GM19238 (cell line): ENCODE measurements around the gene CABCOCO1.

ENCODE experiments used
- DNase-seq: peaks from one replicate; pipeline ENCODE4 v3.0.0; 2011; ENCODE audit warnings: low spot score; ENCODE audit not compliant: insufficient read length

The CABCOCO1 gene

DNA sequence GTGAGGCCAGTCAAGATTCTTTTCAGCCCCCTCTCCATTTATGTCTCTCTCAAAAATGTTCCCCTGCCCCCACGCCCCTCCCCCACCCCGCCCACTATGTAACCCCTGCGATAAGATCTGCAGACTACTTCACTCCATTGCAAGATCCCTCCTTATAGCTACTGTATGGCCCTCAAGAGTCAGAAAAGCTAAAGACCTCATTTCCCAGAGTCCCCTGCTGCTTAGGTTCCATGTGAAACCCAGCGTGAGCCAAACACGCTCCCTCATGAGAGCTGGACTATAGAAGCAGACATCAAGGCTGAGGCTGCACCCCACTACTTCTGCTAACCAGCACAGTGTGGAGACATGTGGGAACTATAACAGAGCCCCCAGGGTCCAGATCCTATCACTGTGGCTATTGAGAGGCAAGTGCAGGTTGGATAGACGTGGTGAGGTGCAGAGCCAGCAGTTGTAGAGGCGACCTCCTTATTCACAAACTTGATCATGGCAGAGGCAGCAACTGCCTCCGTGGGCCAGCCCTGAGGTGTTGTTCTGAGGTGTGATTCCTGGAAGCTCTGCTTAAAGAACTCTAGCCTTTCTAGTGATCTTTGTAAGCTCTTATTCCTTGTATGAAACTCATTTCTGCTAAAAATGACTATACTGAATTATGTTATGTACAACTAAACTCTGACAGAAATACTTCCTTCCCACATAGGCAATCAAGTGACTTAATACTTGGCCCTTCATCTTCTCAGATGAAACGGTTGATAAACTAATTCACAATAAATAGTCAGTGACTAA is 121.8 kb downstream of the CABCOCO1 start:
- no peak for DNase-seq

DNA sequence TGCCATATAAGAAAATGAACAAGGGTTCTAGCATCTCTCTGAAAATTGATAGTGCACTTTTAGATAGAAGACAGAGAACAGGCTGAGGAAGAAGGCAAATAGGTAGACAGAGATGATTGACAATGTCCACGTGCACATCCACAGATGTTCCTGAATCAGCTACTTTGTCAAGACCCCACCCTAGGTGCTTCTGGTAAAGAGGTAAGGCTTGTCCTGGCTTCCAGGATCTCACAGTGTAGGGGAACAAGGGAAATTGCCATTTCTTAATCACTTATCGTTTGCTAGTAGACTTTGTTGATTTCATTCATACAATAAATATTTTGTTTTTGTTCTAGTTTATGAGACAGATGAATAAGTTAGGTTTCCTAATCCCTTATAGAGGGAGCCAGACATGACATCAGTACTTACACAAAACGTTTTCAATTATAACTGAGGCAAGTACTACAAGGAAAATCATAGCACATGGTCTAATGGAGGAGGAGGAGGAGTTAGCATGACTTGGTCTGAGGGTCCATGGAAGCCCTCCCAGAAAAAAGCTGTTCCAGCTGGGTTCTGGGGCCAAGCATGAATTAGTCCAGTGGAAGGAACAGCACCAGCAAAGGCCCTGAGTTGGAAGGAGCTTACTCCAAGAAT is 122.9 kb downstream of the CABCOCO1 start:
- DNase-seq = no peak

DNA sequence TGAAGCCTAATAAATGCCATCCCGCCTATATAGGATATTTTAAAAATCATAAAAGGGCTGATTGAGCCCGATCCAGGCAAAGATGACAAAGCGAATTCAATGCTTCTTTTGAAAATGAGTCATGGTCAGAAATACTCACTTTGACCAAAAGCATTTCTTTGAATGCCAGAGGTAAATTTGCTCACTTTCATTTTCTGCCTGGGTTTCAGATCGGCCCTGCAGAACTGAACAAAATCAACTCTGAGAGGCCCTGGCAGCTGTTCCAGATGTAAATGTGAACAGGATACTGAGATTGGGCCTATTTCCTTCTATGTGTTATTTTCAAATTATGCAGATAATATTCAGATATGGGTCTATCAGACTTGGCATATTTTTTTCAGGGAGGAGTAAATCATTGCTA is 124.0 kb downstream of the CABCOCO1 start:
- DNase-seq = peak; percentile 40

DNA sequence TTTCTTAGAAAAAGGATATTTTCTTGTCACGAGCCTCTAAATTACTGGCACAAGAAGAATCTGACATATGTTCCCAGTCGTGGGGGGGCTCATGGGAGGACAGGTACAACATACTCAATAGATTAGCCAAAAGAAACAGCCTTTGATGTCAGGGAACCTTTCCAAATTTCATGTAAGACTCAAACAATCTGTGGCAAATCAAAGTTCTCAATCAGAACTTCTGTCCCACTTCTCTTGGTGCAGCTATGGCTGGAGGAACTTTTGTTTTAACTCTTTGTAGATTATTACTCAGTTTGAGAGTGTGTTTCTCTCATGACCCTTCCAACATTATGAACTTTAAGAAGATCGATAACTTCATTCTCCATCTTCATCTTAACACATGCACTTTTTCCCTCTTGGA is 124.4 kb downstream of the CABCOCO1 start:
- DNase-seq = no peak

DNA sequence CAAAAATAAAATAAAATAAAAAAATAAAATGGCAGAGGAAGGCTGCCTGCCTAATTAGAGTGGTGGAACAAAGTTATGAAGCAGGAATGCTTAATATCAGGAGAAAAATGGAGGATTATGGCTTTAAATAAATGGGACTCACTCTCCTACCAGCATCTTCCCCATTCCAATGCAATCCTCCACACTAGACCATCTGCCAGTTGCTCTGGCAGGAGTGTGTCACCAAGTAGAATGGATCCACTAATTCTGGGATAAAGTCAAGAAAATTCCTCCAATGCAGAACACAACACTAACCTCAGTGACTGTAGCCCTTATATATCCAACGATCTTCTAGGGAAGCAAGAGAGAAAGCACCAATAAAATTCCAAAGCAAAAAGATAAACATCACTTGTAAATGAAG is 126.3 kb downstream of the CABCOCO1 start:
- DNase-seq = no peak

DNA sequence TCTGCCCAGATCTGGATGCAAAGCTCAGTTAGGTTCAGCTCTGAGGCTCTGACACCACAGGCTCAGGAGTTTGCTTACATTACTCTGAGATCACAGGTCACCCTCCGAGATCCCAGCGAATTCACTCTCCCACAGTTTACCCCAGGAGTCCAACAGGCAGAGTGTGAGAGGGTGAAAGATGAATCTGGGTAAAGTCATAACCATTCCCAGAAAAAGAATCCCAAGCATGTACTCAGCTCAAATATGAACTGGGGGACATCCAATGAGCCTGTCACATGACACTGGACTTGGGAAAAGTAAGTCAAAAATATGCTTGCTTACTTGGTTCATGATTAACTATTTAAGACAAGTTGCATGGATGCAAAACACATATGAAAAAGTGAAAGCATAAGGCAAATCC is 128.5 kb downstream of the CABCOCO1 start:
- no peak for DNase-seq

DNA sequence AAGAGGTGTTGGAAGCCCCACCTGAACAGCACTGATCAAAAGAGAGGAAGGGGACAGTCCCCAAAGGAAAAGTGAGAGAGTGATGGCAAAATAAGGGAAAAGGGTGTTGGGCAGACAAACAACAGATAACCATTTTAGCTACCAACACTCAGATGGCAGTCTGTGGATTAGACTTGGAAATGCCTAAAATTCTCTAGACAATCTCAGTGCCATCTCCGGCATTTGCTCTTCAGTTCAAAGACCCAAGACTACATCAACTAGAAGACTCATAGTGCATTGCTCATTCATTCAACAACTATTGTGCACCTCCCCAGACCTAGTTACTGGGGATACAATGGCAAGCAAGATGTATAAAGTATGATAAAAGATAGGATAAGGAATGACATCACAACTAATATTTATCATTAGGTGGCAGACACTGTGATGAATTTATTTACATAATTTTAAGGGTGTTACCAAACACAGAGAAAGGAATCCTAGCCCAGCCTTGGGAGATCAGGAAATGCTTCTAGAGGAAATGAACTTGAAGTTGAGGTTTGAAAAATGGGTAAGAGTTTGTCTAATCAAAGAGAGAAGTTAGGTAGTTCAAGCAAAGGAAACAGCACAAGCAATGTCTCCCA is 129.5 kb downstream of the CABCOCO1 start:
- DNase-seq = no peak

DNA sequence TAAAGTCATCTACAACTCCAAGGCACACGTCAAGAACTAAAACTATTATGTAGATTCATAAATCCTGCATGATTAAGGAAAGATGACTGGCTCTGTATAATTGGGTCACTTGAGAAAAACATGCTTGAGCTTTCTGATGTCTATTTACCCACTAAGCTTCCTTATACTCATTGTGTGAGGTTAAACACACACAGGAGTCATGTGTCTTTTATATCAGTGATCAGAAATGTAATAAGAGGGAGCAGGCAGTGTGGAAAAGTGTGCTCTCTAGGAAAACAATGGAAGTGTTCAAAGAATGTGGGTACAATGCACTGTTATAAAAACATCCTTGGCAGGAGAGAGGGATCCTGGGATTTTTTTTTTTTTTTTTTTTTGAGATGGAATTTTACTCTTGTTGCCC is 130.2 kb downstream of the CABCOCO1 start:
- DNase-seq = no peak

DNA sequence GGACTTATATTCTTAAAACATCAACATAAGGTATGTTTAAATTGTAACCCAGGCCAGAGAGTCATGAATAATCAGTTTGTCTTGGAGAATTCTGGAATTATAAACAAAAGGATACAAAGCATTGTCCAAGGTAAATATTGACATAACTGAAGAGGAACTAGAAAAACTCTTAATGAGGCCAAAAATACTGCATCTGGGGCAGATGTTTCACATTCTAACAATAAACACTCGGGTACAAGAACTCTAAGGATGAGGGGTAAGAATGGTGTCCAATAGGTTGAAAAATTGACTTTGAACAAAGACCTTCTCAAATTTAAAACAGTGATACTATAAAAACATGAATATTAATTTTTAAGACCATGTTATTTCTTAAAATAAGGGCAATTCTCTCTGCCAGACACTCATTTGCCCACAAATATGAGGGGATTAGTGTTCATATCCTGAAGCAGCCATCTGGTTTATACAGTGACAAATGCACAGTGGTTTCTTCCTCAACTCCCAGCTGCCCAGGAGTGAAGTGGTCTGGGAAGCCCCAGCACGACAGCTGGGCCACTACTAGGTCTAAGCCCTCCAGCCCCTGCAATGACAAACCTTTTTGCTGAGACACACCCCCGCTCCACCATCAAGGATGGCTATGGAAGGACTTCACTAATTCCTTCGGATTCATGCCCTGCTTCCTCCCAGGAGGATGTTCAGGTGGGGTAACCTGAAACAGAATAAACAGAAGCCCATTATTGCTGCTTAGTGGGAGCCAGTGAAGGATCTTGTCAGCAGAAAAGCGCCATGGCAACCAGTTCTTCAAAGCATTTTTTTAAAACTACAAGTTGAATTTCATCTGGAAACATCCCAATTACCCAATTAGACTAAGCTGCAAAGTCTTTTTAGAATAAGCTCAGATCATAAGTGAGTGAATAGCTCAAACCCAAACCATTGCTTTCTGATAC is 131.3 kb downstream of the CABCOCO1 start:
- no peak for DNase-seq

DNA sequence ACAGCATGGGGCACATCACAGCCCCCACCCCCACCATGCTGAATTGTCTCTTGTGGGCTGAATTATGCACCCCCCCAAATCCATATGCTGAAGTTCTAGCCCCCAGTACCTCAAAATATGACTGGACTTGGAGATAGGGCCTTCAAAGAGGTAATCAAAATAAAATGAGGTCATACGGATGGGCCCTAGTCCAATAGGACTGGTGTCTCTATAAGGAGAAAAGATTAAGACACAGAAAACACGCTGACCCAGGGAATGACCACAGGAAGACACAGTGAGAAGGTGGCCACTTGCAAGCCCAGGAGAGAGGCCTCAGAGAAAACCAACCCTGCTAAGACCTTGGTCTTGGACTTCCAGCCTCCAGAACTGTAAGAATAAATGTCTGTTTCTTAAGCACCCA is 132.4 kb downstream of the CABCOCO1 start:
- DNase-seq = no peak

DNA sequence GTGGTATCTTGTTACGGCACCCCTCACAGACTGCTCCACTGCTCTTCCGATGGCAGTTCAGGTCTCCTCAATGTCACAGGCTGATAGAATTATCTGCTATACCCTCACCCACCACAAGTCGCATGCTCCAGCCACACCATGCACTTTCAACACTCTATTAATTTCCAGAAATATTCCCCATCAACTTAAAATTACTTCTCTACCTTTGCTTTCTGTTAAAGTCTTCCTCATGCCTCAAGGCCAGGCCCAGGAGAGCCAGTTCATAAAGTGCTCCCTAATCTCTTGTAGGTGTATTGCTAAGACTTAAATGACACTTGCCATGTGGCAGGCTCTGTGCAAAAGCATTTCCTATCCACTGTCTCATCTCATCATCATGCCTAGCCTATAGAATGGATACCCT is 132.8 kb downstream of the CABCOCO1 start:
- no peak for DNase-seq

DNA sequence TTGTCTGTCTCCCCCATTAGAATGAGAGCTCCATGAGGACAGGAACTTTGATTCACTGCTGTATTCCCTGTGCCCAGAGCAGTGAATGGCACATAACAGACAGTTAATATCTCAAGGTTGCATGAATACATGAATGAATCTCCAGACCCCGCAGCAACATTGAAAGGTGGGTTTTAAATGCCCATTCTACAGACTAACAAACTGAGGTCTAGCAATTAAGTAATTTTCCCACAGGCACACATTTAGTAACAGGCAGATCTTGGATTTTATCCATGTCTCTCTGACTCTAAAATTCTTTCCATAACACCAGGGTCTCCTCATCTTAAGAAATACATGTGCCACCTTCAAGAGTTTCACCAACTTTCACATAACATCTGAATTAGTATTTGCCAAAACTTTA is 134.1 kb downstream of the CABCOCO1 start:
- DNase-seq = no peak

DNA sequence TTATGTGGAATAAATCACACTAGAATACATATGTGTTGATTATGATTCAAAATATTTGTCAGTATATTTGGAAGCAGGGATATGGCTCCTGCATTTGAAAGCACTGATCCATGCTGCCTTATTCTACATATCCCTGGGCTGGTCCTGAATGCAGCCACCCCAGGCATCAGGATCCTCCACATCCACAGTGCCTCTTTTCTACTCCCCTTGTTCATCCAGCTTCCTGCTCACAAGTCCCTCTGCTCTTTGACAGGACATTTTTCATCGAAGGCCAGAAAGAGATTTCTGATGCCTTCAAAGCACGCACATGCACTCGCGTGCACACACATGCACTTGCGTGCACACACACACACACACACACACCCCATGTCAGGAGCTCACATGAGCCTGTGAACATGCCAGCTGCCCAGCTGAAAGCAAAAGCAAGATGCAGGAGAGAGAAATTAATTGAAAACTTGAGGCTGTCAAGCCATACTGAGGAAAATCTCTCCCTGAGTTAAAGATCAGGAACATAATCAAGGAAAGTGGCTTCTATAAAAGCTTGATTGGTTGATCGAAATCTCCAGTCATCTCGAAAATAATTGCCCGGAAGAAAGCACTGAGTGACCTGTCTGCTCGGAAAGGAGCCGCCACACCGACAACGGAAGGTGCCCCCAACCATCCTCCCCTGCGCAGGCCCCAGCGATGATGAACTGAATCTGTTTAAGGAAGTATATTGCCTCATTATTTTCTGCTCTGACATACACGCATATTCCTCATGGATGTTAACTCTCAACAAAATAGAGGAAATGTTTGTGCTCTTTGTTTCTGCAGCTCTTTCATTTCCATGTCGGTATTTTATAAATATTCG is 134.8 kb downstream of the CABCOCO1 start:
- no peak for DNase-seq

DNA sequence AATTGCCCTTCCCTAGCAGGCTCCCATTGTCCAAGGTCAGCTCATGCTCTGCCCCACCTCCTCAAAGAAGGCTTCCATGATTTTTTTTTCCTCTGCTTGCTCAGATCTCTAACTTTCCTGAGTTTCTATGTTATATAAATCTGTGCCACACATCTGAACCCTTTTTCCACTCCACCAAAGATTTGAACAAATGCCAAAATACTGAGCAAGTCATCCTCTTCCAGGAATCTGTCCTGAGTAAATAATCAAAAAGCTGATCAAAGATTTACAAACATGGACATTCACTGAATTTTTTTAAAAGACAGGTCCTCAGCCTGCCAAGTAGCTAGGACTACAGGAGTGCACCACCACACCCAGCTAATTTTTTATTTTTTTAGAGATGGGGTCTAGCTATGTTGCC is 136.0 kb downstream of the CABCOCO1 start:
- DNase-seq = no peak

DNA sequence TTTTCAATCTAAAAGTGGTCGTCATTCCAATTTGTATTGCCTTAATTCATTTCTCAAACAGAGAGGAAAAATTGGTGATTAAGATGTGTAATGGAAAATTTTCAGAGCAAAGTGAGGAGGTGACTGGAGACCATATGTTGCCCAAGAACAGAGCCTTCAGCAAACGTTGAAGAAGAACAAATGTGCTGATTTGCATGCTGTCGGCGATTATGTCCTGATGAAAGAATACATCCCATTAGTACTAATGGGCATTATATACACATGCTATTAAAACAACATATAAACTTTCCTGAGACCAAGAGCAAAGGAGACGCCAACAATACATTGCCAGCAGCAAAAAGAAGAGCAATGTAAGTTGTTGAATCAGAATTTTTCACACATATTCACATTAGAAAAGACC is 138.8 kb downstream of the CABCOCO1 start:
- DNase-seq = no peak

DNA sequence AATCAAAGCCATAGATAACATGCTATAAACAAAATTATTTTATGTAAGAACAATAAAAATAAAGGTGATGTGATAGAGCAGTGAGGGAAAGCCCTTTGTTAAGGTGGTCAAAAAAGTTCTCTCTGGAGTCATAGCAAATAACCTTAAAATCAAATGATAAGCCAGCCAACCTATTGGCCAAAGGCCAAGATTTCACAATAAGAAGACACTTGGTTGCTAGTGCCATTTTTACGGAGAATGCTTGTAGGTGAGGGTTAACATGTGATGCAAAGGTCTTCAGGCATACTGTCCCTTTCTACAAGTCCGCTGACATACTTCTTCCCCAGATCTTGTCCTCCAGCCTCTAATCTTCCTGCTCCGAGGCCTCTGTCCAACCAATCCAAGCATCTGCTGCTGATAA is 140.5 kb downstream of the CABCOCO1 start:
- DNase-seq = no peak

DNA sequence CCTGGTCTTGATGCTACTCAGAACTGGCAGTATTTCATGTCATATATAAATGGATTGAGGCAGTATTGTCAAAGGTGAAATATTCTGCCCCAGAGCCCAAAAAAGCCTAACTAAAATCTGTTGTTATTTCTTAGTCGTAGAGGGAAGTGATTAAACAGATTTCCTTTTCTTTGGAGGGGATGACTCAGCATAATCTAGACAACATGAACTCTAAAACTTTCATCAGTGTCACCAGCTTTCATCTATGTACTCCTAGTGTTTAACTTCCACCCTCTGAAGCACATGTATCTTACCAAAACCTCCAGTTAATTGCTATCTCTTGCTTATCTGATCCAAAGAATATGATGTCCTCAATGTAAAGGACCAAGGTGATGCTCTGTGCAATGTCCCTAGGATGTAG is 141.7 kb downstream of the CABCOCO1 start:
- DNase-seq = no peak

DNA sequence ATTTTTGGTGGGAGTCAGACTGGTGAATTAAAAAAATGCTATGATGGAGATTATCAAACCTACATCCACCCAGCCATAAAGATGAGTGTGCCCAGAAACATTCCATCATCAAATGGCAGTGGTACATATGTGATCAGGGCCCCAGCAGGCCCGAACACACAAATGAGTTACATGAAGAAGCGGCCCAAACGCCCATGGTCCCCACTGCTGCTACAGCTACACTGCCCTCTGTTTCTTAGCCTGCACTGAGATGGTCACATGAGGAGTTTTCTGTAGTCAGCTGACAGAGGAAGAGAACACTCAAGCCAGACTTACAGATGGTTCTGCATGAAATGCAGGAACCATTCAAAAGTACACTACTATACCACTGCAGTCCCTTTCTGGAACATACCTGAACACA is 142.4 kb downstream of the CABCOCO1 start:
- no peak for DNase-seq

DNA sequence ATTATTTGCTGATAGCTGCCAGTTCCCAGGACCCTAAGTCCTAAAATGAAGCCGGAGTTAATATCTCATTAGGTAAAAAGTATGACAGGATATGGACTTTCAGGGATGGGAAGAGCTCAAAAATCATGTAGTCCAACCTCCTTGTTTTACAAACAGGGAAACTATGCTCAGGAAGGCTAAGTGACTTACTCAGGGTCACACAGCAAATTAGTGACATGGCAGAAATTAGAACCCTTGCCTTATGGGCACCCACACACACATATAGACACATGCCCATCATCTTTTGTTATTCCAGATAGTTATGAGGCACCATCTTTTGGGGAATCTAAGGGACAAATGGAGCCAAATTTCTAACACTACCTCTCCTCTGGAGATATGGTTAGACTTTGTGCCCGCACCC is 147.5 kb downstream of the CABCOCO1 start:
- DNase-seq = no peak

DNA sequence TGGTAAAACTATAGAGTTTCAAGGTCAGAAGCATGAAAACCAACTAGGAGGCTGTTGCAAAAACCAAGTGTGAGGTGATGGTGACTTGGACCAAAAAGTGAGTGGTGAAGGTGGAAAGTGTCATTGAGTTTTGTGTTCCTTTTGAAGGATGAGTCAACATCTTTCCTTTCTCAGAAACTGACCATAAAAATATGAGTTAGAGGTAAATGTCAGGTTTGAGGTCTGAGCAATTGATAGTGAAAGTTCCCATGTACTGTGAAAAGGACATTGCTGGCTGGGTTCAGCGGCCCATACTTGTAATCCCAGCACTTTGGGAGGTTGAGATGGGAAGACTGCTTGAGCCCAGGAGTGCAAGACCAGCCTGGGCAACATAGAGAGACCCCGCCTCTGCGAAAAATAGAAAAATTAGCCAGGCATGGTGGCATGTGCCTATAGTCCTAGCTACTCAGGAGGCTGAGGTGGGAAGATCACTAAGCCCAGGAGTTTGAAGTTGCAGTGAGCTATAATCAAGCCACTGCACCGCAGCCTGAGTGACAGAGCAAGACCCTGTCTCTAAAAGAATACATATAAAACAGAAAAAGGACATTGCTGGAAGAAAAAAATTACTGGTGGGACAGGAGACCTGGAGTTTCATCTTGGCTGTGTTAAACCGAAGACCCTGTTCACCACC is 149.5 kb downstream of the CABCOCO1 start:
- no peak for DNase-seq
